Measurements from ENCODE around the gene NTN1. TPM values are rescaled to one million over a fixed set of nuclear protein-coding genes. Genes with fewer than 3 reads are reported as not detected.

The NTN1 gene
- total RNA-seq, 2 experiments from 2014 or later, result not detected

DNA sequence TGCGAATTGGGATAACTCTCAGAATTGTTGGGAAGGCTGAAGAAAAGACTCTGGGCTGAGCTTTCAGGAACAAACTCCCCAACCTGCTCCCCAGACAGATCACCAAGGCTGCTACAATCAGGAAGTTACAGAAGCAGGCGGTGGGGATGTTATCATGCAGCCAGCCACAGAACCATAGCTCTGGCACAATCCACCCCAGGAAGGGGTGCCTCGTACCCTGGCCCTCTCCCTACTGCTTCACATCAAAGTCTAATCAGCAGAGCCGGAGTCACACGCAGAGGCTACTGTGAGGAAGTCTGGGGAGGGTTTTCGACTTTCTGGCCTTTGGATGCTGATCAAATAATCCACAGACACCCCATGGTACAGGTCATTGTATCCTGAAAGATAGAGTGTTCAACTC is 86.8 kb downstream of the NTN1 start:
- CTCF ChIA-PET (ENCODE audit: unreplicated experiment), result no interaction called here
- H4K20me1 ChIP-seq (ENCODE audit: insufficient read depth, low read length), result no peaks in the 10 kb centered on the region
- intact Hi-C loops (cut with micrococcal nuclease; ENCODE audit: unreplicated experiment), result no loop called here

DNA sequence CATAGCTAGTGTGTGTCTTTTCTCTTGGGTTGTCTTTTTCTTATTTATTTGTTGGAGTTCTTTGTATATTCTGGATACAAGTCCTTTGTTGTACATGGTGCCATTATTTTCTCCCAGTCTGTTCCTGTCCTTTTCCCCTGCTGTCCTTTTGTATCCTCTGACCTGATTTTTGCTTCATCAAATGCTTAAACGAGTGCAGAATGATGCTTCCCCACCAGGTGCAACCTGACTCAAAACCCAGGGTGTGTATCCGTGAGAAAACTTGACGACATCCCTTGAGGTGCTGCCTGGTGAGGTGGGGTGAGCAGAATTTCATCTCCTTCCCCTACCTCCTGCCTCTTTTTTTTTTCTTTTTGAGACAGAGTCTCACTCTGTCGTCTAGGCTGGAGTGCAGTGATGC is 88.6 kb downstream of the NTN1 start:
- Histone ChIP-seq H3K79me2 (ENCODE audit: insufficient read depth, low read depth, low read length) (no peaks in the 10 kb centered on the region), H3K4me3 (ENCODE audit: low read depth, low read length, poor library complexity, severe bottlenecking) (no peak overlapping the region), H3K4me2 (ENCODE audit: low read length) (no peak overlapping the region), H3K4me1 (ENCODE audit: insufficient read depth, low read length, poor library complexity, severe bottlenecking) (no peaks in the 10 kb centered on the region), H3K36me3 (ENCODE audit: insufficient read depth, low read length) (no peaks in the 10 kb centered on the region), H4K20me1 (ENCODE audit: insufficient read depth, low read length) (no peaks in the 10 kb centered on the region), H3K9me3 (ENCODE audit: low read length) (no peaks in the 10 kb centered on the region), H2AFZ (ENCODE audit: low read length) (no peak overlapping the region), H3K27ac (ENCODE audit: low read depth, low read length, poor library complexity, severe bottlenecking) (no peak overlapping the region), H3K9me2 (ENCODE audit: insufficient read depth, low read length) (no peaks in the 10 kb centered on the region)
- CTCF ChIA-PET (ENCODE audit: unreplicated experiment), result no interaction called here
- DNase-seq (ENCODE audit: low spot score), result no peak
- no peak for TF ChIP-seq EZH2phosphoT487 (IDR thresholded peaks at IDR 0.05; ENCODE audit: borderline replicate concordance, low read depth, low read length)
- TF ChIP-seq, protein P1, sequence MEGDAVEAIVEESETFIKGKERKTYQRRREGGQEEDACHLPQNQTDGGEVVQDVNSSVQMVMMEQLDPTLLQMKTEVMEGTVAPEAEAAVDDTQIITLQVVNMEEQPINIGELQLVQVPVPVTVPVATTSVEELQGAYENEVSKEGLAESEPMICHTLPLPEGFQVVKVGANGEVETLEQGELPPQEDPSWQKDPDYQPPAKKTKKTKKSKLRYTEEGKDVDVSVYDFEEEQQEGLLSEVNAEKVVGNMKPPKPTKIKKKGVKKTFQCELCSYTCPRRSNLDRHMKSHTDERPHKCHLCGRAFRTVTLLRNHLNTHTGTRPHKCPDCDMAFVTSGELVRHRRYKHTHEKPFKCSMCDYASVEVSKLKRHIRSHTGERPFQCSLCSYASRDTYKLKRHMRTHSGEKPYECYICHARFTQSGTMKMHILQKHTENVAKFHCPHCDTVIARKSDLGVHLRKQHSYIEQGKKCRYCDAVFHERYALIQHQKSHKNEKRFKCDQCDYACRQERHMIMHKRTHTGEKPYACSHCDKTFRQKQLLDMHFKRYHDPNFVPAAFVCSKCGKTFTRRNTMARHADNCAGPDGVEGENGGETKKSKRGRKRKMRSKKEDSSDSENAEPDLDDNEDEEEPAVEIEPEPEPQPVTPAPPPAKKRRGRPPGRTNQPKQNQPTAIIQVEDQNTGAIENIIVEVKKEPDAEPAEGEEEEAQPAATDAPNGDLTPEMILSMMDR (conservative IDR thresholded peaks at IDR 0.05; ENCODE audit: low read length), result no peak
- no TSS peak for BruUV-seq (replicated peaks)
- intact Hi-C loops (cut with micrococcal nuclease; ENCODE audit: unreplicated experiment), result no loop called here
- POLR2A ChIA-PET, result no interaction called here

More for the DNA sequence above, 86.8 kb downstream of the NTN1 start:
- Histone ChIP-seq H3K9me2 (ENCODE audit: insufficient read depth, low read length) (no peaks in the 10 kb centered on the region), H2AFZ (ENCODE audit: low read length) (no peak overlapping the region), H3K79me2 (ENCODE audit: insufficient read depth, low read depth, low read length) (no peaks in the 10 kb centered on the region), H3K4me3 (ENCODE audit: low read depth, low read length, poor library complexity, severe bottlenecking) (no peak overlapping the region), H3K4me1 (ENCODE audit: insufficient read depth, low read length, poor library complexity, severe bottlenecking) (no peaks in the 10 kb centered on the region), H3K4me2 (ENCODE audit: low read length) (no peak overlapping the region), H3K9me3 (ENCODE audit: low read length) (no peaks in the 10 kb centered on the region), H3K36me3 (ENCODE audit: insufficient read depth, low read length) (no peaks in the 10 kb centered on the region), H3K27ac (ENCODE audit: low read depth, low read length, poor library complexity, severe bottlenecking) (no peak overlapping the region)
- no peak for DNase-seq (ENCODE audit: low spot score)
- POLR2A ChIA-PET, result no interaction called here
- no TSS peak for BruUV-seq (replicated peaks)
- TF ChIP-seq, protein P1 (conservative IDR thresholded peaks at IDR 0.05; ENCODE audit: low read length), result no peak
- no peak for TF ChIP-seq EZH2phosphoT487 (IDR thresholded peaks at IDR 0.05; ENCODE audit: borderline replicate concordance, low read depth, low read length)

DNA sequence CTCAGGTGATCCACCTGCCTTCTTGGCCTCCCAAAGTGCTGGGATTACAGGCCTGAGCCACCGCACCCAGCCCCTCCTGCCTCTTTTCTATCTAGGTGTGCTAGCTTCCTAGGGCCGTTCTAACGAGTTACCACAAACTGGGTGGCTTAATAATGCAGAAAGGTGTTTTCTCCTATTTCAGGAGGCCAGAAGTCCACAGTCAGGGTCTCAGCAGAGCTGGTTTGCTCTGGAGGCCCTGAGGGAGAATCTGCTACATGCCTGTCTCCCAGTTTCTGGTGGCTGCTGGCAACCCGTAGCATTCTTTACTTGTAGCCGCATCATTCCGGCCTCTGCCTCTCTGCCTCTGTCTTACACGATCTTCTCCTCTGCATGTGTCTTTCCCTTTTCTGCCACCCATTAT is 89.2 kb downstream of the NTN1 start:
- Histone ChIP-seq H3K36me3 (ENCODE audit: insufficient read depth, low read length) (no peaks in the 10 kb centered on the region), H3K9me2 (ENCODE audit: insufficient read depth, low read length) (no peaks in the 10 kb centered on the region), H3K4me2 (ENCODE audit: low read length) (no peak overlapping the region), H3K9me3 (ENCODE audit: low read length) (no peaks in the 10 kb centered on the region), H2AFZ (ENCODE audit: low read length) (no peak overlapping the region), H3K4me1 (ENCODE audit: insufficient read depth, low read length, poor library complexity, severe bottlenecking) (no peaks in the 10 kb centered on the region), H3K79me2 (ENCODE audit: insufficient read depth, low read depth, low read length) (no peaks in the 10 kb centered on the region), H3K4me3 (ENCODE audit: low read depth, low read length, poor library complexity, severe bottlenecking) (no peak overlapping the region), H4K20me1 (ENCODE audit: insufficient read depth, low read length) (no peaks in the 10 kb centered on the region), H3K27ac (ENCODE audit: low read depth, low read length, poor library complexity, severe bottlenecking) (no peak overlapping the region)
- no peak for DNase-seq (ENCODE audit: low spot score)
- no TSS peak for BruUV-seq (replicated peaks)
- ChIA-PET CTCF (ENCODE audit: unreplicated experiment) (no interaction called here), POLR2A (no interaction called here)
- intact Hi-C loops (cut with micrococcal nuclease; ENCODE audit: unreplicated experiment), result no loop called here
- TF ChIP-seq, protein P1 (conservative IDR thresholded peaks at IDR 0.05; ENCODE audit: low read length), result no peak
- no peak for TF ChIP-seq EZH2phosphoT487 (IDR thresholded peaks at IDR 0.05; ENCODE audit: borderline replicate concordance, low read depth, low read length)

Data from OCI-LY7 (cell line).